Germinal center (tissue), 1 donor: ENCODE results near the gene ATG5.
A peak's percentile ranks its signal among the peaks of the same experiment; 100 is the strongest.
"Not testable (repeated sequence)": the region's sequence is repeated elsewhere in the genome, so short reads cannot be mapped to it uniquely, and the experiment has no call there.

Source experiments
- DNase-seq: peaks from one replicate; pipeline ENCODE4 v3.0.0; 2012; ENCODE audit warnings: mixed read lengths, low spot score

ATG5 gene

GRCh38 chr6:106257195-106257594, 68.4 kb downstream of the ATG5 start:
- DNase-seq, result no peak

GRCh38 chr6:106256201-106256968, 69.2 kb downstream of the ATG5 start:
- no peak for DNase-seq

GRCh38 chr6:106255306-106255705, 70.3 kb downstream of the ATG5 start:
- DNase-seq, result no peak

- no peak for DNase-seq
Observed at GRCh38 chr6:106254636-106255035, 70.9 kb downstream of the ATG5 start.

GRCh38 chr6:106253731-106254130, 71.8 kb downstream of the ATG5 start:
- no peak for DNase-seq

GRCh38 chr6:106253172-106253571, 72.4 kb downstream of the ATG5 start:
- no peak for DNase-seq

- DNase-seq, result no peak
Observed at GRCh38 chr6:106252687-106253086, 72.9 kb downstream of the ATG5 start.

GRCh38 chr6:106251531-106252255, 73.9 kb downstream of the ATG5 start:
- DNase-seq, result not testable (repeated sequence)

GRCh38 chr6:106250953-106251352, 74.6 kb downstream of the ATG5 start:
- no peak for DNase-seq

GRCh38 chr6:106249658-106250057, 75.9 kb downstream of the ATG5 start:
- DNase-seq, result no peak

GRCh38 chr6:106247733-106248132, 77.8 kb downstream of the ATG5 start:
- DNase-seq, result no peak

GRCh38 chr6:106247293-106247692, 78.3 kb downstream of the ATG5 start:
- no peak for DNase-seq

GRCh38 chr6:106244931-106245330, 80.6 kb downstream of the ATG5 start:
- DNase-seq, result no peak

GRCh38 chr6:106244521-106244920, 81.0 kb downstream of the ATG5 start:
- no peak for DNase-seq

- DNase-seq, result no peak
Observed at GRCh38 chr6:106243261-106243660, 82.3 kb downstream of the ATG5 start.

- no peak for DNase-seq
Observed at GRCh38 chr6:106241498-106241897, 84.1 kb downstream of the ATG5 start.

- DNase-seq, result no peak
Observed at GRCh38 chr6:106237286-106237685, 88.3 kb downstream of the ATG5 start.

- not testable (repeated sequence) for DNase-seq
Observed at GRCh38 chr6:106229876-106230445, 95.6 kb downstream of the ATG5 start.

- no peak for DNase-seq
Observed at GRCh38 chr6:106227612-106228507, 97.7 kb downstream of the ATG5 start.

- no peak for DNase-seq
Observed at GRCh38 chr6:106226676-106227075, 98.9 kb downstream of the ATG5 start.

- no peak for DNase-seq
Observed at GRCh38 chr6:106225581-106225980, 100.0 kb downstream of the ATG5 start.

GRCh38 chr6:106223300-106223930, 102.1 kb downstream of the ATG5 start:
- peak; percentile 27 for DNase-seq
